Liver (tissue), 9 donors: Measurements from ENCODE around the gene DICER1. TPM values are rescaled to one million over a fixed set of nuclear protein-coding genes. Genes with fewer than 3 reads are reported as not detected.

Source experiments
- DNase-seq: peaks from one replicate; pipeline ENCODE4 v3.0.0-alpha.2; 2017; ENCODE audit warnings: low spot score
- H3K27ac ChIP-seq, 2 donors: one replicate each; pipeline ENCODE4 v1.7.0; 2013; ENCODE audit warnings: inconsistent platforms in 2 of 2, low read length in 2 of 2, control low read depth in 1 of 2, low read depth in 1 of 2, mild to moderate bottlenecking in 1 of 2
- H3K27me3 ChIP-seq, 4 donors: one replicate each; pipeline versions ENCODE4 v1.6.1 to v1.7.0; 2013; ENCODE audit warnings: low read length in 3 of 4, inconsistent platforms in 1 of 4, mild to moderate bottlenecking in 1 of 4, moderate library complexity in 1 of 4; ENCODE audit not compliant: control insufficient read depth in 4 of 4, insufficient read depth in 4 of 4
- H3K36me3 ChIP-seq, 4 donors: one replicate each; pipeline versions ENCODE4 v1.6.1 to v1.7.0; 2013; ENCODE audit warnings: low read length in 3 of 4, mild to moderate bottlenecking in 3 of 4, low read depth in 1 of 4, moderate library complexity in 1 of 4; ENCODE audit not compliant: control insufficient read depth in 4 of 4, insufficient read depth in 3 of 4
- H3K4me1 ChIP-seq, 4 donors: one replicate each; pipeline versions ENCODE4 v1.6.1 to v1.7.0; 2013; ENCODE audit warnings: low read length in 3 of 4, mild to moderate bottlenecking in 3 of 4, moderate library complexity in 1 of 4; ENCODE audit not compliant: control insufficient read depth in 4 of 4, insufficient read depth in 4 of 4
- H3K4me3 ChIP-seq, 3 donors: one replicate each; pipeline versions ENCODE4 v1.6.1 to v1.7.0; 2013; ENCODE audit warnings: low read length in 3 of 3, control low read depth in 1 of 3, low read depth in 1 of 3, mild to moderate bottlenecking in 1 of 3
- H3K9ac ChIP-seq, 2 donors: one replicate each; pipeline ENCODE4 v1.7.0; 2013; ENCODE audit warnings: low read length in 2 of 2, mild to moderate bottlenecking in 2 of 2, moderate library complexity in 2 of 2, control low read depth in 1 of 2, low read depth in 1 of 2
- H3K9me3 ChIP-seq, 4 donors: one replicate each; pipeline versions ENCODE4 v1.6.1 to v1.7.0; 2013; ENCODE audit warnings: low read length in 3 of 4; ENCODE audit not compliant: control insufficient read depth in 4 of 4
- FOXA2 ChIP-seq: IDR thresholded peaks from 2 replicates; pipeline ENCODE4 v1.6.1; 2016; ENCODE audit warnings: antibody characterized with exemption
- GABPA ChIP-seq, 2 donors: IDR thresholded peaks in 1 of 2; conservative IDR thresholded peaks in 1 of 2; 2 replicates each; pipeline ENCODE4 v1.6.1; 2016; ENCODE audit warnings: antibody characterized with exemption in 2 of 2, mild to moderate bottlenecking in 1 of 2, moderate library complexity in 1 of 2
- HNF4A ChIP-seq, 2 donors: conservative IDR thresholded peaks; 2 replicates each; pipeline ENCODE4 v1.6.1; 2016; ENCODE audit warnings: antibody characterized with exemption in 2 of 2, mild to moderate bottlenecking in 2 of 2
- RAD21 ChIP-seq, 2 donors: IDR thresholded peaks; 2 replicates each; pipeline ENCODE4 v1.6.1; 2016; ENCODE audit warnings: antibody characterized with exemption in 2 of 2, mild to moderate bottlenecking in 2 of 2
- RXRA ChIP-seq, 2 donors: IDR thresholded peaks; 2 replicates each; pipeline ENCODE4 v1.6.1; 2017 to 2018; ENCODE audit warnings: antibody characterized with exemption in 2 of 2, mild to moderate bottlenecking in 1 of 2
- SP1 ChIP-seq: IDR thresholded peaks from 2 replicates; pipeline ENCODE4 v1.6.1; 2018; ENCODE audit warnings: antibody characterized with exemption, mild to moderate bottlenecking
- WGBS: extraction: QIAGEN DNeasy Blood & Tissue Kit; methylation state at CpG from one replicate; pipeline ENCODE4 v1.1.7; 2013; 5-methylcytosine and 5-hydroxymethylcytosine counted together
- polyA plus RNA-seq, 2 donors: library from polyadenylated mRNA; stranded (reverse) in 1 of 2; unstranded in 1 of 2; fragments of 200-250 nt in 1 of 2; fragments of >200 nt in 1 of 2; fragmentation: Nextera tagmentation in 1 of 2; extraction: Ambion mirVana in 1 of 2; gene quantifications; one replicate each; pipeline versions ENCODE4 v1.2.1 to v1.2.3, GENCODE V29; 2013 to 2015
- total RNA-seq, 2 donors: library from RNA; depleted of rRNA; stranded (reverse); fragments of >200 nt; gene quantifications; one replicate each; pipeline ENCODE4 v1.2.3, GENCODE V29; 2014
- TF ChIP-seq, protein P1 (sequence below): IDR thresholded peaks from 2 replicates; pipeline ENCODE4 v1.6.1; 2016; ENCODE audit warnings: antibody characterized with exemption, mild to moderate bottlenecking
- TF ChIP-seq, protein P2 (sequence below): fragments of 150-350 bp; IDR thresholded peaks from 2 replicates; pipeline ENCODE4 v1.5.1; 2017; ENCODE audit warnings: improper control_type of control experiment, low read depth, low read length; ENCODE audit not compliant: missing input control
- TF ChIP-seq, protein P3 (sequence below): IDR thresholded peaks from 2 replicates; pipeline ENCODE4 v1.6.1; 2016; ENCODE audit warnings: antibody characterized with exemption
- donor health status: healthy.
- donor health status: healthy.
- donor health status: healthy.
- donor health status: healthy.
- donor health status: healthy.

Gene DICER1
- total and polyA plus RNA-seq, 4 donors = 7.5 to 43.6 (median 20.3) TPM

DNA sequence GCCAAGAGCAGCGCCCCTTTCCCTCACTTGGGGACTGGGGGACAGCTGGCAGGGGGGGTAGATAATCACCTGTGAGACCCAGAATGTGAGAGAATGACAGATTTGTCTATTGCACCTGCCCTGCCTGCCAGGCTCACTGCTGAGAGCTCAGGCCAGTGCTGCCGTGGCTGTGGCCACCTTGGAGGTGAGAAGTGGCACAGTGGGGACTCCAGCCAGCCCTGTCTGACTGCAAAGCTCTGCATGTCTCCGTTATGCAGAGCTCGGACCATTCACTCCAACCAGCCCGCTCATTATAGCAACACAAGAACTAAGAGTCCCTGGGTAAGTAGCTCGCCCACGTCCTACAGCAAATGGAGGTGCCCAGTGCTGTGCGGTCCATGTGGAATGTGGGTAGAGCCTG lies 88.8 kb downstream of the DICER1 start:
- Histone ChIP-seq H3K4me3 (no peak overlapping the region), H3K9me3 (no peaks in the 10 kb centered on the region), H3K27me3 (no peaks in the 10 kb centered on the region), H3K9ac (no peak overlapping the region), H3K36me3 (no peaks in the 10 kb centered on the region), H3K27ac (no peak overlapping the region), H3K4me1 (no peaks in the 10 kb centered on the region)
- no peak for DNase-seq
- TF ChIP-seq, protein P1, sequence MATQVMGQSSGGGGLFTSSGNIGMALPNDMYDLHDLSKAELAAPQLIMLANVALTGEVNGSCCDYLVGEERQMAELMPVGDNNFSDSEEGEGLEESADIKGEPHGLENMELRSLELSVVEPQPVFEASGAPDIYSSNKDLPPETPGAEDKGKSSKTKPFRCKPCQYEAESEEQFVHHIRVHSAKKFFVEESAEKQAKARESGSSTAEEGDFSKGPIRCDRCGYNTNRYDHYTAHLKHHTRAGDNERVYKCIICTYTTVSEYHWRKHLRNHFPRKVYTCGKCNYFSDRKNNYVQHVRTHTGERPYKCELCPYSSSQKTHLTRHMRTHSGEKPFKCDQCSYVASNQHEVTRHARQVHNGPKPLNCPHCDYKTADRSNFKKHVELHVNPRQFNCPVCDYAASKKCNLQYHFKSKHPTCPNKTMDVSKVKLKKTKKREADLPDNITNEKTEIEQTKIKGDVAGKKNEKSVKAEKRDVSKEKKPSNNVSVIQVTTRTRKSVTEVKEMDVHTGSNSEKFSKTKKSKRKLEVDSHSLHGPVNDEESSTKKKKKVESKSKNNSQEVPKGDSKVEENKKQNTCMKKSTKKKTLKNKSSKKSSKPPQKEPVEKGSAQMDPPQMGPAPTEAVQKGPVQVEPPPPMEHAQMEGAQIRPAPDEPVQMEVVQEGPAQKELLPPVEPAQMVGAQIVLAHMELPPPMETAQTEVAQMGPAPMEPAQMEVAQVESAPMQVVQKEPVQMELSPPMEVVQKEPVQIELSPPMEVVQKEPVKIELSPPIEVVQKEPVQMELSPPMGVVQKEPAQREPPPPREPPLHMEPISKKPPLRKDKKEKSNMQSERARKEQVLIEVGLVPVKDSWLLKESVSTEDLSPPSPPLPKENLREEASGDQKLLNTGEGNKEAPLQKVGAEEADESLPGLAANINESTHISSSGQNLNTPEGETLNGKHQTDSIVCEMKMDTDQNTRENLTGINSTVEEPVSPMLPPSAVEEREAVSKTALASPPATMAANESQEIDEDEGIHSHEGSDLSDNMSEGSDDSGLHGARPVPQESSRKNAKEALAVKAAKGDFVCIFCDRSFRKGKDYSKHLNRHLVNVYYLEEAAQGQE = no peak
- TF ChIP-seq, protein P2, sequence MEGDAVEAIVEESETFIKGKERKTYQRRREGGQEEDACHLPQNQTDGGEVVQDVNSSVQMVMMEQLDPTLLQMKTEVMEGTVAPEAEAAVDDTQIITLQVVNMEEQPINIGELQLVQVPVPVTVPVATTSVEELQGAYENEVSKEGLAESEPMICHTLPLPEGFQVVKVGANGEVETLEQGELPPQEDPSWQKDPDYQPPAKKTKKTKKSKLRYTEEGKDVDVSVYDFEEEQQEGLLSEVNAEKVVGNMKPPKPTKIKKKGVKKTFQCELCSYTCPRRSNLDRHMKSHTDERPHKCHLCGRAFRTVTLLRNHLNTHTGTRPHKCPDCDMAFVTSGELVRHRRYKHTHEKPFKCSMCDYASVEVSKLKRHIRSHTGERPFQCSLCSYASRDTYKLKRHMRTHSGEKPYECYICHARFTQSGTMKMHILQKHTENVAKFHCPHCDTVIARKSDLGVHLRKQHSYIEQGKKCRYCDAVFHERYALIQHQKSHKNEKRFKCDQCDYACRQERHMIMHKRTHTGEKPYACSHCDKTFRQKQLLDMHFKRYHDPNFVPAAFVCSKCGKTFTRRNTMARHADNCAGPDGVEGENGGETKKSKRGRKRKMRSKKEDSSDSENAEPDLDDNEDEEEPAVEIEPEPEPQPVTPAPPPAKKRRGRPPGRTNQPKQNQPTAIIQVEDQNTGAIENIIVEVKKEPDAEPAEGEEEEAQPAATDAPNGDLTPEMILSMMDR = no peak
- TF ChIP-seq RXRA (IDR thresholded peaks at IDR 0.05) (no peak), SP1 (no peak), GABPA (IDR thresholded peaks at IDR 0.05 in 1 of 2, conservative IDR thresholded peaks at IDR 0.05 in 1 of 2) (no peak)
- TF ChIP-seq, protein P3, sequence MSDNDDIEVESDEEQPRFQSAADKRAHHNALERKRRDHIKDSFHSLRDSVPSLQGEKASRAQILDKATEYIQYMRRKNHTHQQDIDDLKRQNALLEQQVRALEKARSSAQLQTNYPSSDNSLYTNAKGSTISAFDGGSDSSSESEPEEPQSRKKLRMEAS = no peak
- 62% methylated on average over 8 of the region's 8 CpGs for WGBS

DNA sequence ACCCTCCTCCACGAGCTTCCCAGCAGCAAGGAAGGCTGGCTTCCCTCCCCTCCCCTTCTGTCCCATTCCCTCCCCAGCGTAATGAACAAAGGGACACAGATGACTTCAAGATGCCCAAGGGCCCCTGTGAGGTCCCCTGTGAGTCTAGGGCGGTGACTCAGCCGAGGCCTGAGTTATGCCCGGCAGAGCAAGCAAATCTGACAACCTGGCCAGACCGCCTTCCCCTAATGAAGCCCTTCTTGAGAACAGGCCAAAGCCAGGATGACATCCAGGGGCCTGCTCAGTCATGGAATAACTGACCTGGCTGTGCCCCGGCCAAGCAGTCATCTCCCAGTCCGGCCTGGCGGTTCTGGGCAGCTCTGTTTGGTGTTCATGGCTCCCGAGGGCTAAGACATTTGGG lies 89.2 kb downstream of the DICER1 start:
- Histone ChIP-seq H3K9ac (no peak overlapping the region), H3K4me3 (no peak overlapping the region), H3K36me3 (no peaks in the 10 kb centered on the region), H3K4me1 (no peaks in the 10 kb centered on the region), H3K27me3 (no peaks in the 10 kb centered on the region), H3K27ac (no peak overlapping the region), H3K9me3 (no peaks in the 10 kb centered on the region)
- TF ChIP-seq SP1 (no peak), GABPA (IDR thresholded peaks at IDR 0.05 in 1 of 2, conservative IDR thresholded peaks at IDR 0.05 in 1 of 2) (no peak), RXRA (IDR thresholded peaks at IDR 0.05) (no peak), RAD21 (IDR thresholded peaks at IDR 0.05) (no peak), FOXA2 (no peak), HNF4A (conservative IDR thresholded peaks at IDR 0.05) (no peak)
- TF ChIP-seq, protein P1 = no peak
- DNase-seq = no peak
- 78% methylated on average over 10 of the region's 10 CpGs for WGBS
